Fibroblast of lung (primary cell): ENCODE measurements around the gene CBX1. TPM values are rescaled to one million over a fixed set of nuclear protein-coding genes. Genes with fewer than 3 reads are reported as not detected.

Source experiments
- DNase-seq, 2 donors: peaks; one replicate each; pipeline versions ENCODE4 v3.0.0 to v3.0.0-alpha.2; 2010; ENCODE audit warnings: low read depth in 2 of 2
- H2AFZ ChIP-seq: 2 replicates; pipeline ENCODE4 v1.5.1; 2012; ENCODE audit warnings: low read length, control low read depth, inconsistent platforms
- H3K27ac ChIP-seq: 2 replicates; pipeline ENCODE4 v1.5.1; 2011; ENCODE audit warnings: low read length, control low read depth; ENCODE audit not compliant: insufficient read depth
- H3K27me3 ChIP-seq: 2 replicates; pipeline ENCODE4 v1.5.1; 2011; ENCODE audit warnings: mild to moderate bottlenecking, low read length; ENCODE audit not compliant: control insufficient read depth, insufficient read depth
- H3K36me3 ChIP-seq: 2 replicates; pipeline ENCODE4 v1.5.1; 2011; ENCODE audit warnings: low read length; ENCODE audit not compliant: control insufficient read depth, insufficient read depth
- H3K4me1 ChIP-seq: 2 replicates; pipeline ENCODE4 v1.5.1; 2011; ENCODE audit warnings: low read length; ENCODE audit not compliant: control insufficient read depth, insufficient read depth; ENCODE audit errors: extremely low read depth
- H3K4me2 ChIP-seq: 2 replicates; pipeline ENCODE4 v1.5.1; 2011; ENCODE audit warnings: low read length, control low read depth; ENCODE audit not compliant: insufficient read depth; ENCODE audit errors: extremely low read depth
- H3K4me3 ChIP-seq, 4 experiments: fragments of 200-600 bp in 1 of 4; sonication (generic) in 1 of 4; replicated peaks in 1 of 4; 2 replicates each; pipeline ENCODE4 v1.5.1; 2011 to 2016; ENCODE audit warnings: low read length in 4 of 4, low read depth in 3 of 4, mild to moderate bottlenecking in 3 of 4, control low read depth in 2 of 4, inconsistent platforms in 1 of 4, mixed read lengths in 1 of 4; ENCODE audit not compliant: insufficient read depth in 1 of 4; ENCODE audit errors: control extremely low read depth in 1 of 4
- H3K79me2 ChIP-seq: 2 replicates; pipeline ENCODE4 v1.5.1; 2012; ENCODE audit warnings: mild to moderate bottlenecking, low read length, inconsistent platforms; ENCODE audit not compliant: control insufficient read depth, insufficient read depth
- H3K9ac ChIP-seq: 2 replicates; pipeline ENCODE4 v1.5.1; 2011; ENCODE audit warnings: mild to moderate bottlenecking, low read length, control low read depth; ENCODE audit not compliant: insufficient read depth
- H3K9me3 ChIP-seq: 2 replicates; pipeline ENCODE4 v1.5.1; 2012; ENCODE audit warnings: low read depth, low read length; ENCODE audit not compliant: control insufficient read depth, insufficient read depth
- H4K20me1 ChIP-seq: 2 replicates; pipeline ENCODE4 v1.5.1; 2011; ENCODE audit warnings: low read length; ENCODE audit not compliant: control insufficient read depth, insufficient read depth; ENCODE audit errors: extremely low read depth
- EZH2 ChIP-seq: IDR thresholded peaks from 2 replicates; pipeline ENCODE4 v1.5.1; 2012; ENCODE audit warnings: low read length, control low read depth, mild to moderate bottlenecking; ENCODE audit errors: missing control alignments
- polyA plus RNA-seq, 2 donors: library from polyadenylated mRNA; depleted of rRNA in 1 of 2; stranded (reverse) in 1 of 2; unstranded in 1 of 2; fragments of >200 nt; gene quantifications; 2 replicates each; pipeline ENCODE4 v1.2.1, GENCODE V29; 2011 to 2012; ENCODE audit warnings: missing spikeins in 1 of 2
- total RNA-seq: library from RNA; depleted of rRNA; stranded (reverse); fragments of >200 nt; gene quantifications from 2 replicates; pipeline ENCODE4 v1.2.1, GENCODE V29; 2014
- TF ChIP-seq, protein P1 (sequence below), 2 donors: IDR thresholded peaks in 1 of 2; conservative IDR thresholded peaks in 1 of 2; 1 replicate in 1 of 2; 2 replicates in 1 of 2; pipeline ENCODE4 v1.5.1; 2011 to 2012; ENCODE audit warnings: low read length in 2 of 2, control low read depth in 1 of 2, inconsistent platforms in 1 of 2, low read depth in 1 of 2, mild to moderate bottlenecking in 1 of 2

Gene CBX1
- total and polyA plus RNA-seq, 2 donors (not counting 1 experiment from before 2014, with no cell fraction given): 50.4 to 64.8 TPM

DNA sequence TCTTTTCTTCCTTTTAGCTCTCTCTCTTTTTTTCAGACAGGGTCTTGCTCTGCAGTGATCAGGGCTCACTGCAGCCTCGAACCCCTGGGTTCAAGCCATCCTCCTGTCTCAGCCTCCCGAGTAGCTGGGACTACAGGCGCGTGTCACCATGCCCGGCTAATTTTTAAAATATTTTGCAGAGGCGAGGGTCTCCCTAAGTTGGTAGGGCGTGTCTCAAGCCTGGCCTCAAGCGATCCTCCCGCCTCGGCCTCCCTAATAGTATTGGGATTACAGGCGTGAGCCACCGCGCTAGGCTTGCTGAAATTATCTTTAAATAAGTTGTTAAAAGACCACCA is 5.5 kb upstream of the CBX1 start:
- no peak for TF ChIP-seq EZH2
- TF ChIP-seq, protein P1, sequence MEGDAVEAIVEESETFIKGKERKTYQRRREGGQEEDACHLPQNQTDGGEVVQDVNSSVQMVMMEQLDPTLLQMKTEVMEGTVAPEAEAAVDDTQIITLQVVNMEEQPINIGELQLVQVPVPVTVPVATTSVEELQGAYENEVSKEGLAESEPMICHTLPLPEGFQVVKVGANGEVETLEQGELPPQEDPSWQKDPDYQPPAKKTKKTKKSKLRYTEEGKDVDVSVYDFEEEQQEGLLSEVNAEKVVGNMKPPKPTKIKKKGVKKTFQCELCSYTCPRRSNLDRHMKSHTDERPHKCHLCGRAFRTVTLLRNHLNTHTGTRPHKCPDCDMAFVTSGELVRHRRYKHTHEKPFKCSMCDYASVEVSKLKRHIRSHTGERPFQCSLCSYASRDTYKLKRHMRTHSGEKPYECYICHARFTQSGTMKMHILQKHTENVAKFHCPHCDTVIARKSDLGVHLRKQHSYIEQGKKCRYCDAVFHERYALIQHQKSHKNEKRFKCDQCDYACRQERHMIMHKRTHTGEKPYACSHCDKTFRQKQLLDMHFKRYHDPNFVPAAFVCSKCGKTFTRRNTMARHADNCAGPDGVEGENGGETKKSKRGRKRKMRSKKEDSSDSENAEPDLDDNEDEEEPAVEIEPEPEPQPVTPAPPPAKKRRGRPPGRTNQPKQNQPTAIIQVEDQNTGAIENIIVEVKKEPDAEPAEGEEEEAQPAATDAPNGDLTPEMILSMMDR (conservative IDR thresholded peaks at IDR 0.05 in 1 of 2, IDR thresholded peaks at IDR 0.05 in 1 of 2; ENCODE audit: low read depth in 1 of 2, low read length in 2 of 2): no peak
- H3K79me2 ChIP-seq: peaks cover 34% of the 10 kb centered on the region
- no peaks in the 10 kb centered on the region for H3K36me3 ChIP-seq
- peak overlapping the region; percentile 81 for H3K9ac ChIP-seq
- peak overlapping the region; percentile 62 for H3K27ac ChIP-seq
- H3K9me3 ChIP-seq: no peaks in the 10 kb centered on the region
- peaks cover 6% of the 10 kb centered on the region for H3K4me1 ChIP-seq
- peak overlapping the region; percentile 99 for H2AFZ ChIP-seq
- H4K20me1 ChIP-seq: no peaks in the 10 kb centered on the region
- peak overlapping the region; percentile 79 for H3K4me2 ChIP-seq
- peak overlapping the region; percentile 70 to 97 (median 88) for H3K4me3 ChIP-seq
- DNase-seq: no peak
- H3K27me3 ChIP-seq: no peaks in the 10 kb centered on the region

DNA sequence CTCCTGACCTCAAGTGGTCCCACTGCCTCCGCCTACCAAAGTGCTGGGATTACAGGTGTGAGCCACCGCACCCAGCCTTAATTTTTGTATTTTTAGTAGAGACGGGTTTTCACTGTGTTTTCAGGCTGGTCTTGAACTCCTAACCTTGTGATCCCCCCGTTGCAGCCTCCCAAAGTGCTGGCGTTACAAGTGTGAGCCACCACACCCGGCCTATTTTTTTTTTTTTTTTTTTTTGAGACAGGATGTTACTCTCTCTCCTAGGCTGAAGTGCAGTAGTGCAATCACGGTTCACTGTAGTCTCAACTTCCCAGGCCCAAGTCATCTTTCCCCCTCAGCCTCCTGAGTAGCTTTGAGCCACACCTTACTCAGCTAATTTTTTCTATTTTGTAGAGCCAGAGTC is 3.2 kb upstream of the CBX1 start:
- Histone ChIP-seq H3K4me3 (no peak overlapping the region), H3K4me1 (peaks cover 8% of the 10 kb centered on the region), H3K9me3 (no peaks in the 10 kb centered on the region), H3K36me3 (no peaks in the 10 kb centered on the region), H3K4me2 (no peak overlapping the region), H4K20me1 (no peaks in the 10 kb centered on the region), H3K79me2 (peaks cover 30% of the 10 kb centered on the region), H2AFZ (no peak overlapping the region), H3K9ac (no peak overlapping the region), H3K27me3 (no peaks in the 10 kb centered on the region), H3K27ac (no peak overlapping the region)
- no peak for TF ChIP-seq EZH2
- TF ChIP-seq, protein P1 (conservative IDR thresholded peaks at IDR 0.05 in 1 of 2, IDR thresholded peaks at IDR 0.05 in 1 of 2; ENCODE audit: low read depth in 1 of 2, low read length in 2 of 2): no peak
- no peak for DNase-seq

DNA sequence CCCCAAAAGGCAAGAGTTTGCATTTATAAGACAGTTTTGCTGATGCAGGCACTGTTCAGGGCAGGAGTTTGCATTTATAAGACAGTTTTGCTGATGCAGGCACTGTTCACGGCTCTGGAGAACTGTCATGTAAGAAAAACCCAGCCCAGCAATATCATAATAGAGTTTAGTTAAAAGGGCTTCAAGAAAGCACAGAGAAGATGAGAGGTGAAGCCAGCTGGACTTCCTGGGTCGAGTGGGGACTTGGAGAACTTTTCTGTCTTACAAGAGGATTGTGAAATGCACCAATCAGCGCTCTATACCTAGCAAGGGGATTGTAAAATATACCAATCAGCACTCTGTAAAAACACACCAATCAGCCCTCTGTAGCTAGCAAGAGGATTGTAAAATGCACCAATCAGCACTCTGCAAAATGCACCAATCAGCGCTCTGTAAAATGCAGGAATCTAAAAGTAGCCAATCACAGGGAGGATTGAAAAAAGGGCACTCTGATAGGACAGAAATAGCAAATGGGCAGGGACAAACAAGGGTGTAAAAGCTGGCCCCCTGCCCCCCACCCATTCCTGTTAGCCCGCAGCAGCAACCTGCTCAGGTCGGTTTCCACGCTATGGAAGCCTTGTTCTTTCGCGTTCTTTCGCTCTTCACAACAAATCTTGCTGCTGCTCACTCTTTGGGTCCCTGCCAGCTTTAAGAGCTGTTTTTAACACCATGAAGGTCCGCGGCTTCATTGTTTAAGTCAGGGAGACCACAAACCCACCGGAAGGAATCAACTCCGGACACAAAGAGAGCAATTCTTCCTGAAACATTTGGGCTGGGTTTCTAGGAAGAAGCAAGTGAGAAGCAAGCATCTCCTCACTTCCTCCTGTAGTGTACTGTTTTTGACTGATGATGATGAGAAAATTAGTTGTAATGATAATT is 1.8 kb upstream of the CBX1 start:
- H2AFZ ChIP-seq: no peak overlapping the region
- H3K27me3 ChIP-seq: no peaks in the 10 kb centered on the region
- no peaks in the 10 kb centered on the region for H3K9me3 ChIP-seq
- H3K36me3 ChIP-seq: no peaks in the 10 kb centered on the region
- DNase-seq: no peak
- peaks cover 2% of the 10 kb centered on the region for H3K4me1 ChIP-seq
- H4K20me1 ChIP-seq: no peaks in the 10 kb centered on the region
- H3K4me2 ChIP-seq: no peak overlapping the region
- H3K4me3 ChIP-seq: no peak overlapping the region
- peaks cover 32% of the 10 kb centered on the region for H3K79me2 ChIP-seq
- TF ChIP-seq, protein P1 (conservative IDR thresholded peaks at IDR 0.05 in 1 of 2, IDR thresholded peaks at IDR 0.05 in 1 of 2; ENCODE audit: low read depth in 1 of 2, low read length in 2 of 2): no peak
- no peak for TF ChIP-seq EZH2
- no peak overlapping the region for H3K9ac ChIP-seq
- no peak overlapping the region for H3K27ac ChIP-seq
